SK-N-SH treated with all-trans-retinoic acid at 6 μM for 48 hours (cell line): ENCODE data around the gene ETV6.

Source experiments
- BACH2 ChIP-seq: fragments of 250-450 bp; sonication (Bioruptor Pico); IDR thresholded peaks from 2 replicates; pipeline ENCODE4 v1.9.0; 2021; ENCODE audit warnings: mild to moderate bottlenecking, borderline replicate concordance
- CREB5 ChIP-seq: fragments of 250-450 bp; sonication (Bioruptor Pico); IDR thresholded peaks from 2 replicates; pipeline ENCODE4 v1.5.1; 2020; ENCODE audit warnings: low read depth, mild to moderate bottlenecking, moderate library complexity
- CSDC2 ChIP-seq: fragments of 250-450 bp; sonication (Bioruptor Pico); IDR thresholded peaks from 2 replicates; pipeline ENCODE4 v1.5.0; 2020; ENCODE audit warnings: mild to moderate bottlenecking, moderate library complexity
- GLIS3 ChIP-seq: fragments of 250-450 bp; sonication (Bioruptor Pico); IDR thresholded peaks from 2 replicates; pipeline ENCODE4 v1.5.0; 2020; ENCODE audit warnings: mild to moderate bottlenecking, moderate library complexity
- PATZ1 ChIP-seq: fragments of 250-450 bp; sonication (Bioruptor Pico); IDR thresholded peaks from 2 replicates; pipeline ENCODE4 v1.8.0; 2020; ENCODE audit warnings: mild to moderate bottlenecking, moderate library complexity, borderline replicate concordance
- POU6F1 ChIP-seq: fragments of 250-450 bp; sonication (Bioruptor Pico); IDR thresholded peaks from 2 replicates; pipeline ENCODE4 v1.8.0; 2021; ENCODE audit warnings: low read depth, mild to moderate bottlenecking, moderate library complexity, borderline replicate concordance
- PPARA ChIP-seq: fragments of 250-450 bp; sonication (Bioruptor Pico); IDR thresholded peaks from 2 replicates; pipeline ENCODE4 v1.5.0; 2020; ENCODE audit warnings: mild to moderate bottlenecking, borderline replicate concordance
- SNAI2 ChIP-seq: fragments of 250-450 bp; sonication (Bioruptor Pico); IDR thresholded peaks from 2 replicates; pipeline ENCODE4 v1.5.0; 2020; ENCODE audit warnings: mild to moderate bottlenecking, moderate library complexity
- TCF4 ChIP-seq: fragments of 250-450 bp; sonication (Bioruptor Pico); IDR thresholded peaks from 2 replicates; pipeline ENCODE4 v1.8.0; 2021; ENCODE audit warnings: mild to moderate bottlenecking, moderate library complexity, borderline replicate concordance
- ZC3H10 ChIP-seq: fragments of 250-450 bp; sonication (Bioruptor Pico); IDR thresholded peaks from 2 replicates; pipeline ENCODE4 v1.5.1; 2021; ENCODE audit warnings: mild to moderate bottlenecking, moderate library complexity
- ZFP3 ChIP-seq: fragments of 250-450 bp; sonication (Bioruptor Pico); IDR thresholded peaks from 2 replicates; pipeline ENCODE4 v1.5.0; 2020; ENCODE audit warnings: mild to moderate bottlenecking, moderate library complexity
- ZNF8 ChIP-seq: fragments of 450-650 bp; formaldehyde crosslinking; IDR thresholded peaks from 2 replicates; pipeline ENCODE4 v1.5.0; 2020; ENCODE audit warnings: mild to moderate bottlenecking, moderate library complexity

DNA sequence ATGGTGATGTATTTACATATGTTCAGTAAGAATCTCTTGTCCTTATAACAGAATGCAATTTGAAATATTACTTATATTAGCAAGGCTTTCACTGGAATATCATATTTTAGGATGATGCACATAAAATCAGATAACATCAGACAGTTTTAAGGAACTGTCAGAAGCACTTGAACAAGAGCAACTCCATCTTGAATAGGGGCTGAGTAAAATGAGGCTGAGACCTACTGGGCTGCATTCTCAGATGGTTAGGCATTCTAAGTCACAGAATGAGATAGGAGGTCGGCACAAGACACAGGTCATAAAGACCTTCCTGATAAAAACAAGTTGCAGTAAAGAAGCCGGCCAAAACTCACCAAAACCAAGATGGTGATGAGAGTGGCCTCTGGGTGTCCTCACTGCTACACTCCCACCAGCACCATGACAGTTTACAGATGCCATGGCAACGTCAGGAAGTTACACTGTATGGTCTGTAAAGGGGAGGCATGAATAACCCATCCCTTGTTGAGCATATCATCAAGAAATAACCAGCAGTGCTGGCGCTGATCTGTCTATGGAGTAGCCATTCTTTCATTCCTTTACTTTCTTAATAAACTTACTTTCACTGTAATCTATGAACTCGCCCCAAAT, 27.6 kb upstream of the ETV6 start:
- no peak for TF ChIP-seq ZFP3
- TF ChIP-seq TCF4 (CRISPR knock-in tag), result no peak
- no peak for TF ChIP-seq ZNF8
- TF ChIP-seq CSDC2 (CRISPR knock-in tag), result no peak
- no peak for TF ChIP-seq GLIS3 (CRISPR knock-in tag)
- no peak for TF ChIP-seq CREB5 (CRISPR knock-in tag)
- TF ChIP-seq PATZ1 (CRISPR knock-in tag), result no peak
- no peak for TF ChIP-seq POU6F1
- TF ChIP-seq PPARA (CRISPR knock-in tag), result no peak
- no peak for TF ChIP-seq SNAI2 (CRISPR knock-in tag)
- TF ChIP-seq BACH2 (CRISPR knock-in tag), result no peak
- TF ChIP-seq ZC3H10 (CRISPR knock-in tag), result no peak
